Stimulated activated memory B cell treated with anti-CD40 and anti-IgM and Interleukin-4, amounts not matched to agents 10 μg/mL and 1 μg/mL and 100 μg/mL, for 72 hours (primary cell): ENCODE data around the gene JPH2.

Source experiments
- ATAC-seq: fragments of 150-1000 bp; cut with Tn5 transposase; 2 replicates; pipeline ENCODE4 v1.10.0; 2021
- H3K27ac Mint-ChIP-seq: one replicate; pipeline ENCODE4 v1.8.0; 2022; ENCODE audit warnings: mild to moderate bottlenecking, mixed read lengths
- H3K27me3 Mint-ChIP-seq: one replicate; pipeline ENCODE4 v1.8.0; 2022; ENCODE audit warnings: mixed read lengths
- H3K36me3 Mint-ChIP-seq: one replicate; pipeline ENCODE4 v1.8.0; 2022; ENCODE audit warnings: mixed read lengths
- H3K4me1 Mint-ChIP-seq: one replicate; pipeline ENCODE4 v1.8.0; 2022; ENCODE audit warnings: mixed read lengths
- H3K4me3 Mint-ChIP-seq: one replicate; pipeline ENCODE4 v1.8.0; 2022; ENCODE audit warnings: mild to moderate bottlenecking, moderate library complexity, mixed read lengths
- H3K9me3 Mint-ChIP-seq: one replicate; pipeline ENCODE4 v1.8.0; 2022; ENCODE audit warnings: mixed read lengths

JPH2 gene

DNA sequence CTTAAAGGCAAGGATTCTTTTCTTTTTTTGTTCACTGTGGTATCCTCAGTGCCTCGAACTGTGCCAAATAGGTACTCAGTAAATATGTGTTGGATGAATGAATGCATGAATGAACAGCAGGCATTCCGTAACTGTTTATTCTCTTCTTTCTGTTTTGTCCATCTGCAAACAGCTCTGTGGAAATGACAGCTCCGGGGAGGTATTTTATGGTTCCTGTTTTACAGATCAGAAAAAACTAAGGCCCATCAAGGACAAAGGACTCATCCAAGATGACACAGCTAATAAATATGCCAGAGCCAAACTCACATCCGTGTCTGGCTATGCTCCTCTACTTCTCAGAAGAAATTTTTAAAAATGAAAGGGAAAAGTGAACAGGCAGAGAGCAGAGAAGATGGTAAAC lies 21.0 kb downstream of the JPH2 start:
- Mint-ChIP-seq H3K4me1 (no peaks in the 10 kb centered on the region), H3K9me3 (peaks cover 3% of the 10 kb centered on the region), H3K4me3 (no peak overlapping the region), H3K27ac (no peak overlapping the region), H3K36me3 (no peaks in the 10 kb centered on the region), H3K27me3 (peaks cover 67% of the 10 kb centered on the region)
- ATAC-seq, result no peak

DNA sequence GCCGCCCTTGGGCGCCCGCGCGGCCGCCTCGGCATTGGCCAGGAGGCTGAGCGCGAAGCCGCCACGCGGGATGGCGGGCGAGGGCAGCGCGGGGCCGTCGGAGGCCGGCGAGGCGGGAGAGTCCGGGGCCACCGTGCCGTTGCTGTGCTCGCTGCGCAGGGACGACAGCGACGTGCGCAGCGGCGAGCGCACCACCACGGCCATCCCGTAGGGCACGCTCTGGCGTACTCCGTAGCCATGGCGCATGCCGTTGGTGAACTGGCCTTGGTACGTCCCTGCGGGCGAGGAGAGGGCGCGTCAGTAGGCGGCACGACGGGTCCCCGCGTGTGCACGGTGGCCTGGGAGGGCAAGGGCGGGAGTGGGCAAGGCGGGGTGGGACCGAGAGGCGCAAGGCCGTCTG lies 26.9 kb downstream of the JPH2 start:
- peaks cover 45% of the 10 kb centered on the region for H3K27me3 Mint-ChIP-seq
- ATAC-seq, result no peak
- peaks cover 9% of the 10 kb centered on the region for H3K9me3 Mint-ChIP-seq
- H3K36me3 Mint-ChIP-seq, result no peaks in the 10 kb centered on the region
- no peak overlapping the region for H3K27ac Mint-ChIP-seq
- H3K4me1 Mint-ChIP-seq, result no peaks in the 10 kb centered on the region
- no peak overlapping the region for H3K4me3 Mint-ChIP-seq

DNA sequence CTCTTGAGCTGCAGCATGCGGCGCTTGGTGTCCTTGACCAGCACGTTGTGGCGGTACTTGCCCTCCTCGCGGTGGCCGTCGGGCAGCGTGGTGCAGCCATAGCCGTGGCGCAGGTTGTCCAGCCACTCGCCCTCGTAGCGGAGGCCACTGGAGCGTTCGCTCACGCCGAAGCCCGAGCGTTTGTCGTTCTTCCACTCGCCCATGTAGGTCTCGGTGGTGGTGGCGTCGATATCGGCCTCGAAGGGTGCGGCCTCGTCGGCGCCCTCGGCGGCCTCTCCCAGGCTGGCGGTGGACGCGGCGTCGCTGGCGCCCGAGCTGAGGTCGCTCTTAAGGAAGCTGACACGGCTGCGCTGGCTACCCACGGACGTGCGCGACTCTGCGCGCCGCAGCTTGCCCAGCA lies 27.3 kb downstream of the JPH2 start:
- Mint-ChIP-seq H3K36me3 (no peaks in the 10 kb centered on the region), H3K4me1 (no peaks in the 10 kb centered on the region), H3K27ac (no peak overlapping the region), H3K27me3 (peaks cover 44% of the 10 kb centered on the region), H3K9me3 (peaks cover 9% of the 10 kb centered on the region), H3K4me3 (no peak overlapping the region)
- no peak for ATAC-seq

DNA sequence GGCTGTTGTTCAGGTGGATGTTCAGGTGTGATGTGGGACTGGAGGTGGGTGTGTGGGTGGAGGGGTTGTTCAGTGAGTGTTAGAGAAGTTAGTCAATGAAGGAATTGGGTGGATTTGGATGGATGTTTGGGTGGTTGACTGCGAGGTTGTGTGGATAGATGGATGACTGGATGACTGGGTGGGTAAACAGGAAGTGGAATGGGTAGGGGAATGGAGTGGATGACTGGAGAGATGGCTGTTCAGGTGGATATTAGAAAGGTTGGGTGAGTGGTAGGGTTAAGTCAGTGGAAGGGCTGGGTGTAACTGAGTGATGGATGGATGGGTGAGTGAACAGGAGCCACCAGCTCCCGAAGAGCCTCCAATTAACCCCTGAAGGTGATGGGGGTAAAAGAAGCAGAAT lies 27.9 kb downstream of the JPH2 start:
- ATAC-seq, result no peak
- Mint-ChIP-seq H3K9me3 (peaks cover 9% of the 10 kb centered on the region), H3K36me3 (no peaks in the 10 kb centered on the region), H3K4me3 (no peak overlapping the region), H3K4me1 (no peaks in the 10 kb centered on the region), H3K27ac (no peak overlapping the region), H3K27me3 (peaks cover 38% of the 10 kb centered on the region)

DNA sequence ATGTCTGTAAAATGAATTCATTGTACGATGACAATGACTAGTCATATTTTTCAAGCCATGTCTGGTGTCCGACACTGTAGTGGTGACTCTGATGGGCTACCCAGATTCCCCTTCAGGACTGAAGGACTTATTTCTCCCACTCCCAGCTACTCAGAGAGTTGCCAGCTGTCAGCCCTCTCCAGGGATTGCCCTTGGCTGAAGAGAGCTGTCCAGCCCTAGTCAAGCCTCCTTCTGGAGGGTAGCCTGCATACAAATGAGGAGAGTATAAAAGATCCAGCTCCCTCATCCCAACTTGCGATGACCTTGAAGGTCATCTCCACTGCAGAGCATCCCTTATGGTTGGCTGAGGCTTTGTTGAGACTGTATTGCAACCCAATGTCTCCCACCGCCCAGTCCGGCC lies 29.9 kb downstream of the JPH2 start:
- Mint-ChIP-seq H3K27me3 (peaks cover 23% of the 10 kb centered on the region), H3K36me3 (no peaks in the 10 kb centered on the region), H3K4me3 (no peak overlapping the region), H3K27ac (no peak overlapping the region), H3K4me1 (no peaks in the 10 kb centered on the region), H3K9me3 (peaks cover 9% of the 10 kb centered on the region)
- no peak for ATAC-seq

DNA sequence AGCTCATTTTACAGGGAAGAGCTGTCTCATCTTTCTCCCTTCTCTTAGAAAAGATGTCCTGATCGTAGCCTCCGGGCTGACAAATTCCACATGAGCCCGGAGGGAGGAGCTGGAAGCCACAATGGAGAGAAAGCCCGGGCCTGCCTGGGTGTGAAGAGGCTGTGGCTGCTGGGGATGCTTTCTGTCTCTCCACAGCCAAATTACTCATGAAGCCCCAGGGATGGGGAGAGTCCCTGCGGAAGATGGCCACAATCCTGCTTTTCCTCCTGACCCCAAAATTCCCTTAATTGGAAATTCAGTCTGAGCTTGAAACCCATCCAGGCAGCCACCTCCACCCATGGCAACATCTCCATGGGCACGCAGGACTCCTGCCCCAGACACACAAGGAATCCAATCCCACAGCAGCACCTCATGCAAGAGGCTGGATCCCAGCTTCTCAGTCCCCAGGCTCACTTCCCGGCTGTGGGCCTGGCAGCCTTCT lies 32.4 kb downstream of the JPH2 start:
- Mint-ChIP-seq H3K36me3 (no peaks in the 10 kb centered on the region), H3K9me3 (peaks cover 9% of the 10 kb centered on the region), H3K4me3 (no peak overlapping the region), H3K27me3 (peaks cover 43% of the 10 kb centered on the region), H3K4me1 (no peaks in the 10 kb centered on the region), H3K27ac (no peak overlapping the region)
- no peak for ATAC-seq

DNA sequence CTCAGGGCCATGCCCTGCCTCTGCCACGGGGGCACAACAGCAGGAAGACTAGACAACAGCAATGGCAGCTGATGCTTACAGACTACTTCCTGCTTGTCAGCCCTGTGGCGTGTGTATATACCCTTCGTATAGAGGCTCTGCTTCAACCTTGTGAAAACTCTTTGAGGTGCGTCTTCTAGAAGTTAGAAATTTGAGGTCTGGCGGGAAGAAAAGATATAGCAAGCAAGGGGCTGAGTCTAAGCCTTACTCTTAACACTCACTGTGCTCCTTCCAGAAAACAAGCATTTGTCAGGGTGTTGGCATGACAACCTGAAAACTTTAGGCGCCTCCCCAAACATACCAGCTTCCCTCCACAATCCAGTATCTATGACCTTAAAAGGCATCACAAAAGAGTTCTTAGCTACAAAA lies 33.3 kb downstream of the JPH2 start:
- no peaks in the 10 kb centered on the region for H3K4me1 Mint-ChIP-seq
- H3K27me3 Mint-ChIP-seq, result peaks cover 44% of the 10 kb centered on the region
- no peaks in the 10 kb centered on the region for H3K36me3 Mint-ChIP-seq
- no peak overlapping the region for H3K27ac Mint-ChIP-seq
- H3K9me3 Mint-ChIP-seq, result peaks cover 3% of the 10 kb centered on the region
- no peak overlapping the region for H3K4me3 Mint-ChIP-seq
- ATAC-seq, result no peak

DNA sequence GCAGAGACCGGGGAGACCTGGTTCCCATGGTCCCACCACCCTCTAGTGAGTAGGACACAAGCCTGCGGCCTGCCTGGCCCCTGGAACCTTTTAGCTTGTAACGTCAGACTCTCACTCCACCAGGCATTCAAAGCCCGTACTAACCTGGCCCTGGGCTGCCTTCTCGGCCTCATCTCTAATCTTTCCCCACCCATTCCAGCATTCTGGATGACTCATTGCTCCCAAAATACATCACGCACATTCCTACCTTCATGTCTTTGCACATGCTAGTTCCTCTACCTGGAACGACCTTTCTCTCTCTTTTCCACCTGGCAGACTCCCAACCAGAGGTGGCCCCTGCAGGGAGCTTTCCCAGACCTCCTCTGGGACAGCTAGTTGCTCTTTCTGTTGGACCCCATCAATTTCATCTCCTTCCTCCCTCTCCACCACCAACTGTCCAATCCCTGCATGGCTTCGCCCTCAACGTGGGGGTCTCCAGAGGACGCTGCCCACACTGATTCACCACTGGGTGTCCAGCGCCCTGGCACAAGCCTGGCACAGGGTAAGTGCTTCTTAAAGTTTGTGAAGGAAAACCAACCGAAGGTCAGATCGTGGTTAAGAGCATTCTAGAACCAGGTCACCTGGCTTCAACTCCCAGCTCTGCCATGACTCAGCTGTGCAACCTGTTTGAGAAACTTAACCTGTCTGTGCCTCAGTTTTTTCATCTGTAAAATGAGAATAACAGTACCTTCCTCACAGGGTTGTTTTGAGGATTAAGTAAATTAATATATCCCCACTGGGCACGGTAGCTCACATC lies 35.2 kb downstream of the JPH2 start:
- no peak for ATAC-seq
- H3K4me1 Mint-ChIP-seq, result no peaks in the 10 kb centered on the region
- H3K27ac Mint-ChIP-seq, result no peak overlapping the region
- no peaks in the 10 kb centered on the region for H3K9me3 Mint-ChIP-seq
- peaks cover 37% of the 10 kb centered on the region for H3K27me3 Mint-ChIP-seq
- H3K4me3 Mint-ChIP-seq, result no peak overlapping the region
- no peaks in the 10 kb centered on the region for H3K36me3 Mint-ChIP-seq

DNA sequence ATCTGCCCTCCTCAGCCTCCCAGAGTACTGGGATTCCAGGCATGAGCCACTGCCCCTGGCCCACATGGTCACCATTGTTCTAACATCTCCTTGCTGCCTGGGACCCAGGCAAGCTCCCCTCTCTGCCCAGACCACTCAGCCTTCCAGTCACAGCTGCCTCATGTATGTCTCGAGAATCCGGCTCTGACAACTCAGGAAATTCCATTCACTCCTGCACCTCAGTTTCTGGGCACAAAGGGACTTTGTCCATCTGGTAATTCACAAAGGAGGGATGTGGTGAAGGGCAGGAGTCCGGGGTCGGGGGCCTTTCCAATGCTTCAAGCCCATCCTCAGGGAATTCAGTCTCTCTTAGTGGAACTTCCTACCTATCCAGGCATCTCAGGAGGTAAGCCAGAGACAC lies 40.7 kb downstream of the JPH2 start:
- Mint-ChIP-seq H3K27ac (no peak overlapping the region), H3K4me3 (no peak overlapping the region)

DNA sequence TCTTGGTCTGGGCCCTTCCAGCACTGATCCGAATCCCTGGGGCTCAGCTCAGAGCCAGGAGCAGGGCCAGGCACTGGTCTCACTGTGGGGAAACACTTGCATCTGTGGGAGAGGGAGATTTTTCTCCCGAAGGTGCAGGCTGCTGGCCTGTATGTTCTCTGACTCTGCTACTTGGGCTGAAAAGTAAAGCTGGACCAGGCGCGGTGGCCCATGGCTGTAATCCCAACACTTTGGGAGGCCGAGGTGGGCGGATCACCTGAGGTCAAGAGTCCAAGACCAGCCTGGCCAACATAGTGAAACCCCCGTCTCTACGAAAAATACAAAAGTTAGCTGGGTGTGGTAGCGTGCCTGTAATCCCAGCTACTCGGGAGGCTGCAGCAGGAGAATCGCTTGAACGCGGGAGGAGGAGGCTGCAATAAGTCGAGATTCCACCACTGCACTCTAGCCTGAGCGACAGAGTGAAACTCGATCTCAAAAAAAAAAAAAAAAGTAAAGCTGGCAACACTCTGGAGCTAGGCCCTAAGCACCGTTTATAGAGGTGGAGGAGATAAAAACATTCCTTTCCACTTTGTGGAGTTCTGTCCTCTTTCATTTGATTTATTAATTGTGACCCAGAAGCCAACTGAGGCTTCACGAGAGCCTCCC lies 41.7 kb downstream of the JPH2 start:
- Mint-ChIP-seq H3K27me3 (peaks cover 51% of the 10 kb centered on the region), H3K36me3 (no peaks in the 10 kb centered on the region), H3K4me1 (no peaks in the 10 kb centered on the region), H3K9me3 (no peaks in the 10 kb centered on the region), H3K4me3 (no peak overlapping the region), H3K27ac (no peak overlapping the region)
- ATAC-seq, result no peak

More for the DNA sequence above, 40.7 kb downstream of the JPH2 start:
- no peaks in the 10 kb centered on the region for H3K36me3 Mint-ChIP-seq
- H3K27me3 Mint-ChIP-seq, result peaks cover 46% of the 10 kb centered on the region
- ATAC-seq, result no peak
- no peaks in the 10 kb centered on the region for H3K4me1 Mint-ChIP-seq
- H3K9me3 Mint-ChIP-seq, result no peaks in the 10 kb centered on the region

DNA sequence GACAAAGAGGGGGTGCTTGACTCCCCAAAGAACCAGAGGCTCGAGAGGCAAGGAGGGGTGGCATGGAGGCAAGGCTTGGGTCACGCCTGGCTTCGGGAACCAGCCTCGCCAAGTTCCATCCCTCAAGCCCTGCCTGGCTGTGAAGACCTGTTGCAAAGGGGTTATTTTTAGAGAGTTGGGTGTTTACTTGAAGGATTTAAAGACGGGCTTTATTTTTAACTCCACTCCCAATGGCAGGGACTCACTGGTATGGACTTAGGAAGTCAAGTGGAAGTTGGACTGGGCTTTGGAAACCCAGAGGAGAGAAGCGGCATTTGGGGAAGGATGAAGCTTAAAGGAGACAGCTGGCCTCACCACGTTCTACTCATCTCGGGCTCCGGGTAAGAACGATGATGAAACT lies 43.1 kb downstream of the JPH2 start:
- no peaks in the 10 kb centered on the region for H3K9me3 Mint-ChIP-seq
- H3K4me1 Mint-ChIP-seq, result no peaks in the 10 kb centered on the region
- no peak overlapping the region for H3K4me3 Mint-ChIP-seq
- H3K27me3 Mint-ChIP-seq, result peaks cover 48% of the 10 kb centered on the region
- ATAC-seq, result no peak
- H3K36me3 Mint-ChIP-seq, result no peaks in the 10 kb centered on the region
- H3K27ac Mint-ChIP-seq, result no peak overlapping the region

DNA sequence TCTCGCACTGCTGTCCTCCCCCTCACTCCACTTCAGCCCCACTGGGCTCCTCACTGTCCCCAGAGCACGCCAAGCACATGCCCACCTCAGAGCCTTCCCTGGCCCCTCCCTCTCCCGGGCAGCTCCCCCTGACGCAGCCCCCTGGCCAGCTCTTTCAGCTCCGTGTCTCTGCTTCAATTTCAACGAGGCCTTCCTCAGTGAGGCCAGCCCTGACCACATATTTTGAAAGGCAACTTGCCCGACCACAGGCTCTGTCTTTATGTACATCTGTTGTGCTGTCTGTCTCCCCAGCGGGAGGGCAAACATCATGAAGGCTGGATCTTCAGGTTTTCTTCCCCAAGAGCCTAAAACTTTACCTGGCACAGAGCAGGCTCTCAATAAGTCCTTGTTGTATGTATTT lies 44.6 kb downstream of the JPH2 start:
- no peak overlapping the region for H3K4me3 Mint-ChIP-seq
- no peaks in the 10 kb centered on the region for H3K9me3 Mint-ChIP-seq
- H3K27me3 Mint-ChIP-seq, result peaks cover 55% of the 10 kb centered on the region
- H3K4me1 Mint-ChIP-seq, result no peaks in the 10 kb centered on the region
- no peaks in the 10 kb centered on the region for H3K36me3 Mint-ChIP-seq
- ATAC-seq, result no peak
- no peak overlapping the region for H3K27ac Mint-ChIP-seq

DNA sequence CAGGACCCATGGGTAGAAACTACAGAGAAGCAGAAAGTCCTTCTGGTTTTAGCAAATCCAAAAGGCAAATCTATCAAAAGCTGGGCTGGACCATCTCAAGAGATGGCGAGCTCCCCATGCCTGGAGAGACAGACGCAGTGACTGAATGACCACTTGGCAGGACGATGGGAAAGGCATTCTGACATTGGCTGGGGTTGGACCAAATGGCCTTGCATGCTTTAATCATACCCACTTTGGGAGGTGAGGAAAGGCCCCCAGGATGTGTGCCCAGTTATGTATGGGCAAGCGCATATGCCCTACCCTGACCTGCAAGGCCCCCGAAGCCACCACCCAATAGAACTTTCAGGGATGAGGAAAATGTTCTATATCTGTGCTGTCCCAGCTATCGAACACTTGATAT lies 45.1 kb downstream of the JPH2 start:
- H3K27ac Mint-ChIP-seq, result no peak overlapping the region
- no peak overlapping the region for H3K4me3 Mint-ChIP-seq
- H3K9me3 Mint-ChIP-seq, result no peaks in the 10 kb centered on the region
- peaks cover 55% of the 10 kb centered on the region for H3K27me3 Mint-ChIP-seq
- H3K4me1 Mint-ChIP-seq, result no peaks in the 10 kb centered on the region
- ATAC-seq, result no peak
- H3K36me3 Mint-ChIP-seq, result no peaks in the 10 kb centered on the region

DNA sequence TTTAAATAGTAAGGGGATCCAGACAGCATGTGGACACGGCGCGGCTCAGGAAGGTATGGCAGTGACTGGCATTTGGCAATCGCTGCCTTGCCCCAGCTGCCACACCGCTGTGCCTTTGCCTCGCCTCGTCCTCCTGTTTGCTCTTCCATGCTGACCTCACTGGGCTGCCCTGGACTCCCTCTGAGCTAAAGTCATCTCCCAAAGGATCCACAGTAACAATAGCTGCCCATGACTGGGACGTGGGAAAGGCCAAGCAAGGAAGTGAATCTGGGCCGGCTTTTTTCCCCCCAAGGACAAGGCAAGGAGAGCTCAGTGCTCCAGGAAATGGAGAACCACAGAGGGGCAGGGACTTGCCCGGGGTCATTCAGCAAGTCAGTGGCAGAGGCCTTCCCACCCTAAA lies 48.1 kb downstream of the JPH2 start:
- Mint-ChIP-seq H3K27me3 (peaks cover 50% of the 10 kb centered on the region), H3K4me3 (no peak overlapping the region), H3K27ac (no peak overlapping the region), H3K36me3 (no peaks in the 10 kb centered on the region), H3K9me3 (no peaks in the 10 kb centered on the region), H3K4me1 (peaks cover 10% of the 10 kb centered on the region)
- no peak for ATAC-seq

DNA sequence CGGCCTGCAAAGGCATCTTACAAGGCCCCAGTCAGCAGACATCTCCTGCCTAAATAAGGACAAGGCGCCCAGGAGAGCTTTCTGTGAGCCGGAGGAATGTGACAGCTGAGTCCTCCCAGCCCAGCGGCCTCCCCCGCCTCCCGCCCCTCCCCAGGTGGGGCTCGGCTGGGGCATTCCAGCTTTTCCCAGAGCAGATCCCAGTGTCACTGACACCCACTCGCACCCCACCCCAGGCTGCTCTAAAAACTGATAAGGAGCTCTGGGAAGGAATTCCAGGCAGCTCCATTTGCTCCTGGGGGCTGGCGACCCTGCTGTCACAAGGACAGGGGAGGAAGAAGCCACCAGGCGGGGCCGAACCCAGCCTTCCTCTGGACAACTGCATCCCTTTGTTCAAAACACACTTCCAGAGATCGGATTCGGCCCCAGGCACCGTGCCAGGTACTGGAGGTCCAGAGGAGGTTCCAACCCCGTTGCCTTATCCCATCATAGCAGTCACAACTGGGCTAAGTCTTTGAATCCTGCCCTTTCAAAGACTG lies 49.7 kb downstream of the JPH2 start:
- peaks cover 10% of the 10 kb centered on the region for H3K4me1 Mint-ChIP-seq
- H3K27me3 Mint-ChIP-seq, result peaks cover 35% of the 10 kb centered on the region
- H3K4me3 Mint-ChIP-seq, result no peak overlapping the region
- H3K36me3 Mint-ChIP-seq, result no peaks in the 10 kb centered on the region
- no peak overlapping the region for H3K27ac Mint-ChIP-seq
- H3K9me3 Mint-ChIP-seq, result no peaks in the 10 kb centered on the region
- ATAC-seq, result no peak
